Progenitor cell of endocrine pancreas (in vitro differentiated cells): ENCODE measurements around the gene RRP12. TPM values are rescaled to one million over a fixed set of nuclear protein-coding genes. Genes with fewer than 3 reads are reported as not detected.
A peak's percentile ranks its signal among the peaks of the same experiment; 100 is the strongest.

Experiments used
- DNase-seq: peaks from one replicate; pipeline ENCODE4 v3.0.0; 2021; ENCODE audit warnings: low spot score; ENCODE audit not compliant: unreplicated experiment
- H3K27ac Mint-ChIP-seq: 2 replicates; pipeline ENCODE4 v1.8.0; 2021; ENCODE audit warnings: mild to moderate bottlenecking, moderate library complexity, mixed read lengths
- H3K27me3 Mint-ChIP-seq: 2 replicates; pipeline ENCODE4 v1.8.0; 2021; ENCODE audit warnings: mixed read lengths
- H3K36me3 Mint-ChIP-seq: 2 replicates; pipeline ENCODE4 v1.8.0; 2022; ENCODE audit warnings: mixed read lengths; ENCODE audit not compliant: insufficient read depth
- H3K4me1 Mint-ChIP-seq: 2 replicates; pipeline ENCODE4 v1.8.0; 2021; ENCODE audit warnings: low read depth, mixed read lengths
- H3K4me3 Mint-ChIP-seq: 2 replicates; pipeline ENCODE4 v1.8.0; 2021; ENCODE audit warnings: low read depth, mild to moderate bottlenecking, moderate library complexity, mixed read lengths
- H3K9me3 Mint-ChIP-seq: 2 replicates; pipeline ENCODE4 v1.8.0; 2021; ENCODE audit warnings: low read depth, mixed read lengths
- CTCF ChIP-seq: fragments of 200-600 bp; sonication (generic); IDR thresholded peaks from one replicate; pipeline ENCODE4 v1.5.0; 2021; ENCODE audit warnings: antibody characterized with exemption, mild to moderate bottlenecking; ENCODE audit not compliant: unreplicated experiment
- total RNA-seq: library from RNA; stranded (reverse); gene quantifications from 2 replicates; pipeline ENCODE4 v1.2.1, GENCODE V29; 2021

RRP12 gene
- total RNA-seq, 1 donor from 2014 or later = 33.5 TPM

GRCh38 chr10:97320480-97321031 lies 80.6 kb downstream of the RRP12 start:
- Mint-ChIP-seq H3K9me3 (no peaks in the 10 kb centered on the region), H3K4me1 (peaks cover 29% of the 10 kb centered on the region), H3K27ac (peak overlapping the region; percentile 94), H3K4me3 (peak overlapping the region; percentile 84), H3K36me3 (no peaks in the 10 kb centered on the region), H3K27me3 (no peaks in the 10 kb centered on the region)
- DNase-seq = no peak
- TF ChIP-seq CTCF = no peak

- TF ChIP-seq CTCF = peak; percentile 25
- Mint-ChIP-seq H3K36me3 (no peaks in the 10 kb centered on the region), H3K9me3 (no peaks in the 10 kb centered on the region), H3K4me1 (peaks cover 26% of the 10 kb centered on the region), H3K4me3 (peak overlapping the region; percentile 84), H3K27ac (peak overlapping the region; percentile 94), H3K27me3 (no peaks in the 10 kb centered on the region)
- DNase-seq = peak; percentile 52
Observed at GRCh38 chr10:97319671-97320479, 81.3 kb downstream of the RRP12 start.

GRCh38 chr10:97318772-97319651 lies 82.1 kb downstream of the RRP12 start, which contains the start of gene FRAT1:
Gene FRAT1 (plus strand): TSS chr10:97319271. CDS start chr10:97319454, 183 bp downstream.
- H3K27me3 Mint-ChIP-seq = no peaks in the 10 kb centered on the region
- H3K4me3 Mint-ChIP-seq = peak within 1 kb of the TSS; percentile 88
- H3K9me3 Mint-ChIP-seq = no peaks in the 10 kb centered on the region
- DNase-seq = peak; percentile 84
- peak within 1 kb of the TSS; percentile 100 for H3K27ac Mint-ChIP-seq
- H3K4me1 Mint-ChIP-seq = peaks cover 26% of the 10 kb centered on the region
- H3K36me3 Mint-ChIP-seq = no peaks in the 10 kb centered on the region
- TF ChIP-seq CTCF = no peak

GRCh38 chr10:97314671-97315070 lies 86.5 kb downstream of the RRP12 start:
- H3K27me3 Mint-ChIP-seq = no peaks in the 10 kb centered on the region
- TF ChIP-seq CTCF = no peak
- no peaks in the 10 kb centered on the region for H3K36me3 Mint-ChIP-seq
- no peak overlapping the region for H3K4me3 Mint-ChIP-seq
- peaks cover 3% of the 10 kb centered on the region for H3K4me1 Mint-ChIP-seq
- DNase-seq = no peak
- H3K9me3 Mint-ChIP-seq = no peaks in the 10 kb centered on the region
- no peak overlapping the region for H3K27ac Mint-ChIP-seq

- no peak overlapping the region for H3K4me3 Mint-ChIP-seq
- H3K27ac Mint-ChIP-seq = no peak overlapping the region
- H3K9me3 Mint-ChIP-seq = no peaks in the 10 kb centered on the region
- H3K36me3 Mint-ChIP-seq = no peaks in the 10 kb centered on the region
- no peaks in the 10 kb centered on the region for H3K4me1 Mint-ChIP-seq
- no peaks in the 10 kb centered on the region for H3K27me3 Mint-ChIP-seq
- no peak for TF ChIP-seq CTCF
- no peak for DNase-seq
Observed at GRCh38 chr10:97312897-97313296, 88.2 kb downstream of the RRP12 start.
